GM12873 (cell line): ENCODE results near the gene ADSL.

Experiments used
- CTCF ChIP-seq: IDR thresholded peaks from 2 replicates; pipeline ENCODE4 v1.5.1; 2012; ENCODE audit warnings: low read depth, mild to moderate bottlenecking, moderate library complexity, low read length, control low read depth; ENCODE audit not compliant: insufficient read depth; ENCODE audit errors: missing control alignments

Gene ADSL

GRCh38 chr22:40352763-40353162 lies 6.5 kb downstream of the ADSL start:
- no peak for TF ChIP-seq CTCF

GRCh38 chr22:40361100-40361499 lies 14.8 kb downstream of the ADSL start:
- TF ChIP-seq CTCF, result no peak

- no peak for TF ChIP-seq CTCF
Measured at GRCh38 chr22:40363059-40363458, 16.8 kb downstream of the ADSL start.

- TF ChIP-seq CTCF, result no peak
Measured at GRCh38 chr22:40364431-40364830, 18.1 kb downstream of the ADSL start.

- TF ChIP-seq CTCF, result no peak
Measured at GRCh38 chr22:40366068-40366467, 19.8 kb downstream of the ADSL start.

- no peak for TF ChIP-seq CTCF
Measured at GRCh38 chr22:40367342-40367741, 21.0 kb downstream of the ADSL start.

GRCh38 chr22:40368016-40368415 lies 21.7 kb downstream of the ADSL start:
- no peak for TF ChIP-seq CTCF
